ENCODE results near the gene IL6ST.

Gene IL6ST

GRCh38 chr5:55895346-55895745, 99.4 kb downstream of the IL6ST start:
- DNase-seq (ENCODE audit: low read depth) = no peak

- no peak for DNase-seq (ENCODE audit: low read depth)
Observed at GRCh38 chr5:55894135-55894534, 100.6 kb downstream of the IL6ST start.

- DNase-seq (ENCODE audit: low read depth) = no peak
Observed at GRCh38 chr5:55892479-55892878, 102.3 kb downstream of the IL6ST start.

- DNase-seq (ENCODE audit: low read depth) = no peak
Observed at GRCh38 chr5:55888205-55888604, 106.6 kb downstream of the IL6ST start.

- DNase-seq (ENCODE audit: low read depth) = no peak
Observed at GRCh38 chr5:55885359-55885758, 109.4 kb downstream of the IL6ST start.
